Fibroblast of villous mesenchyme (primary cell): ENCODE measurements around the gene PIGS. TPM values are rescaled to one million over a fixed set of nuclear protein-coding genes. Genes with fewer than 3 reads are reported as not detected.

Source experiments
- DNase-seq: peaks from one replicate; pipeline ENCODE4 v3.0.0-alpha.2; 2010; ENCODE audit warnings: low read depth
- H3K4me3 ChIP-seq: 2 replicates; pipeline ENCODE4 v1.5.1; 2011; ENCODE audit warnings: low read depth, mild to moderate bottlenecking, low read length
- CTCF ChIP-seq: IDR thresholded peaks from 2 replicates; pipeline ENCODE4 v1.5.1; 2012; ENCODE audit warnings: low read depth, mild to moderate bottlenecking, low read length; ENCODE audit not compliant: insufficient read depth
- total RNA-seq: library from RNA; depleted of rRNA; stranded (reverse); fragments of >200 nt; gene quantifications from 2 replicates; pipeline ENCODE4 v1.2.3, GENCODE V29; 2012

PIGS gene
- total RNA-seq, 1 donor, result 52.7 TPM

DNA sequence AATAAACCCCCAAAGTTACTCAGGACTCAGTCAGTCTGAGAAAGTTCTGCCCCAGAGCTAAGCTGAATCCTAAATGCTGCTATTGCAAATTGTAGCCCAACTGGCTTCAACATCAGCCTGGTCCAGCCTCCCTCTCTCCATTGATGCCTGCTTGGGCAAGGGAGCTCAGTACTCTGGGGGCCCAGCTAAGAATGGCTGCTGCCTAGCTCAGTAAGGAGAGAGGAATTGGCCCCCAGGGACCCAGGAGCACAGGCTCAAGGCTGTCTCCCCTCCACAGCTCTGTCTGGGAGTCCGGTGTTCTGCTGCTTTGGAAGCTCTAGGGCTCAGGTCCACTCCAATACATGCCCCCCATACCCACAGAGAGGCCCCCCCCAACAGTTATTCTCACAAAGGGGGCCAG, 20.5 kb downstream of the PIGS start:
- DNase-seq, result no peak
- H3K4me3 ChIP-seq, result no peak overlapping the region
- no peak for TF ChIP-seq CTCF

DNA sequence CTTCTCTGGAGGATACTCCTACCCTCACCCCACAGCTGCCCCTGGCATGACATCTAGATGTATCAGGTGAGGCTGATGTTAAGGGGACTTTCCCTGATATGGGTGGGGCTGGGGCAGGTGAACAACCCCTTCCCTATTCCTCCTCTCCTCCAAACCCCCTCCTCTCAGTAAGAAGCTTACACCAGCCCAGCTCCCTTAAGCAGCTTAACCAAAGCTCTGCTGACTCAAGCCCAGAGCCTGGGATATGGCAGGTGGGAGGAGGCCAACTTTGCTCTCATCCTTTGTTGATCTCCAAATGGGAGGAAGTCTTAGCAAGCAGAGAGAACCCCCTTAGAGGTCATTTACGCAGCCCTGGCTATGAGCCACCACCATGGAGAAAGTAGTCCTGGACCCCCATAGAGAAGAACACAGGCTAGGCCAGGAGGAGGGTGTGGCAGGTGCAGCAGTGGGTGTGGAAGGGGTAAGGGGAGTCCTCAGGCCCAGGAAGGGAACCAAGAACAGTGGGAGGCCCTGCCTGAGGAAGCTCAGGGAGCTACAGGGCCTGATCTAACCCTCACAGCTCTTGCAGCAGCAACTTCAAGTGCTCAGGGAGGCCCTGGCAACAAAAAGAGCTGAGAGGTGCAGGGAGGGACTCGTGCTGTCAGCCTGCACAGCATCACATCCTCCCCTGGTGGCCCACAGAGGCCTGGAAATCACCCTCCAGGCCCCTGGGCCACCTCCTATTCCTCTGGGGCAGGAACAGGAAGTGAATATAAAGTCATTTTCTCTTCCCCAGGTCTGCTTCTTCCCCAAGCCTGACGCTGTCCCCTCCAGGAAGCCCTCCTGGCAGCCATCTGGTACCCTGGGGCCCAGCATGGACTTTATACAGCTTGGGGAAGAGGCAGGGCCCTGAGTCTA, 21.8 kb downstream of the PIGS start:
- no peak for TF ChIP-seq CTCF
- no peak for DNase-seq
- H3K4me3 ChIP-seq, result no peak overlapping the region

DNA sequence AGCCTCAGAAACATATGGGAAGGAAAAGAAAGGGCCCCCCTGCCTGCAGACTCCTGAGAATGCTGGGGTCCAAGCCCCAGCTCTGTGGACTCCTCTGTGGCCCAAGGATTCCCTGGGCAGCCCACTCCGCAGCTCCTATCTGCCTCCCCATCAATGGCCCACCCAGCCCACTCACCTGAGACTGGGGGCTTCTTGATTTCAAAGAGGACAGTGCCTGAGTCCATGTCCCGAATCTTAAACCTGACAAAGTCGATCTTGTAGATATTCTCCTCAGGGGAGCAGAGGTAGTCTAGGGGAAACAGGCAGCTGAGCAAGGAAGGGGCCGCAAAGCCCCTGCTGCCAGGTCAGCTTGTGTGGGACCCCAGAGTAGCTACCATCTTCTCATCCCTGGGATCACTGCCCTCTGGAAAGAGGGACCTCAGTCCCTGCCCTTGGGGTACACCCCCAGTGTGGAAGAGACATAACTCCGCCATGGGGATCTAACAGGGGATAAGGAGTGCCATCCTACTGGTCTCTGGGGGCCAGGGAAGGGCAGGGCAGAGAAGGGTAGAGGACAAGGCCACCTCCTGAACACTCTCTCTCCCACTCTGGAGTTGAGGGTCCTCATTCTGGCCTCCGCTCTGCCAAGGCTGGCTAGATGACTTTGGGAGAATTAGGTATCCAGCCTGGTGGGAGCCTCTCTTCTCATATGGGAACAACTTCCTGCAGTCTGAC, 22.8 kb downstream of the PIGS start:
- DNase-seq, result no peak
- TF ChIP-seq CTCF, result no peak
- no peak overlapping the region for H3K4me3 ChIP-seq

- peak; percentile 99 for TF ChIP-seq CTCF
- DNase-seq, result peak; percentile 66
- H3K4me3 ChIP-seq, result no peak overlapping the region
Measured at GRCh38 chr17:28547623-28548416, 23.5 kb downstream of the PIGS start.

GRCh38 chr17:28547096-28547622, 24.2 kb downstream of the PIGS start:
- TF ChIP-seq CTCF, result no peak
- H3K4me3 ChIP-seq, result no peak overlapping the region
- no peak for DNase-seq

GRCh38 chr17:28545787-28546415, 25.4 kb downstream of the PIGS start:
- DNase-seq, result no peak
- no peak overlapping the region for H3K4me3 ChIP-seq
- no peak for TF ChIP-seq CTCF
